SU-DHL-6 (cell line): ENCODE results near the gene PLSCR4.

Source experiments
- H2AFZ ChIP-seq: fragments of 200-600 bp; sonication (generic); 2 replicates; pipeline ENCODE4 v1.6.1; 2014; ENCODE audit warnings: low read depth, mild to moderate bottlenecking, moderate library complexity, mixed read lengths, antibody characterized with exemption, low read length; ENCODE audit not compliant: severe bottlenecking
- H3F3A ChIP-seq: fragments of 200-600 bp; shearing (Covaris generic); 2 replicates; pipeline ENCODE4 v1.6.0; 2016; ENCODE audit warnings: antibody characterized with exemption, mild to moderate bottlenecking; ENCODE audit not compliant: insufficient read depth
- H3K27ac ChIP-seq: fragments of 200-600 bp; sonication (generic); 2 replicates; pipeline ENCODE4 v1.5.1; 2016; ENCODE audit warnings: low read depth, mild to moderate bottlenecking, low read length, moderate library complexity, mixed read lengths
- H3K27me3 ChIP-seq: fragments of 200-600 bp; sonication (generic), shearing (Covaris generic); 2 replicates; pipeline ENCODE4 v1.6.0; 2014; ENCODE audit warnings: mild to moderate bottlenecking, low read length
- H3K36me3 ChIP-seq: fragments of 200-600 bp; sonication (generic); 2 replicates; pipeline ENCODE4 v1.6.1; 2014; ENCODE audit warnings: mild to moderate bottlenecking, low read length, mixed read lengths
- H3K4me2 ChIP-seq: fragments of 300-600, 200-600 bp; shearing (Covaris generic), sonication (generic); 2 replicates; pipeline ENCODE4 v1.6.0; 2014; ENCODE audit warnings: low read length, low read depth, mild to moderate bottlenecking; ENCODE audit not compliant: poor library complexity, severe bottlenecking
- H3K4me3 ChIP-seq: fragments of 200-600 bp; sonication (generic); 2 replicates; pipeline ENCODE4 v1.5.1; 2014; ENCODE audit warnings: antibody characterized with exemption, low read length, mild to moderate bottlenecking, mixed read lengths; ENCODE audit not compliant: insufficient read depth, poor library complexity, severe bottlenecking
- H3K79me2 ChIP-seq: fragments of 200-600 bp; sonication (generic); 2 replicates; pipeline ENCODE4 v1.6.1; 2014; ENCODE audit warnings: mild to moderate bottlenecking, low read length, moderate library complexity; ENCODE audit not compliant: insufficient read depth
- H3K9ac ChIP-seq: fragments of 200-600 bp; sonication (generic); 2 replicates; pipeline ENCODE4 v1.7.0; 2014; ENCODE audit warnings: mild to moderate bottlenecking, low read length
- H3K9me2 ChIP-seq: fragments of 200-600 bp; sonication (generic); replicated peaks from 2 replicates; pipeline ENCODE4 v1.6.1; 2014; ENCODE audit warnings: low read length; ENCODE audit not compliant: insufficient read depth
- H3K9me3 ChIP-seq: fragments of 200-600 bp; sonication (generic); 2 replicates; pipeline ENCODE4 v1.6.1; 2014; ENCODE audit warnings: low read length, mixed read lengths; ENCODE audit not compliant: insufficient read depth
- H4K20me1 ChIP-seq: fragments of 200-600 bp; sonication (generic); 2 replicates; pipeline ENCODE4 v1.6.1; 2014; ENCODE audit warnings: low read depth, mild to moderate bottlenecking, antibody characterized with exemption, low read length, moderate library complexity, mixed read lengths
- EZH2phosphoT487 ChIP-seq: fragments of 200-600 bp; sonication (generic), shearing (Covaris generic); conservative IDR thresholded peaks from 2 replicates; pipeline ENCODE4 v1.6.1; 2018; ENCODE audit warnings: mild to moderate bottlenecking, antibody characterized with exemption, low read length, moderate library complexity, mixed read lengths
- TF ChIP-seq, protein P1 (sequence below): fragments of 200-600 bp; sonication (generic); IDR thresholded peaks from one replicate; pipeline ENCODE4 v1.5.1; 2017; ENCODE audit warnings: antibody characterized with exemption, mild to moderate bottlenecking, low read length, moderate library complexity; ENCODE audit not compliant: insufficient read depth, poor library complexity, severe bottlenecking

The PLSCR4 gene

DNA sequence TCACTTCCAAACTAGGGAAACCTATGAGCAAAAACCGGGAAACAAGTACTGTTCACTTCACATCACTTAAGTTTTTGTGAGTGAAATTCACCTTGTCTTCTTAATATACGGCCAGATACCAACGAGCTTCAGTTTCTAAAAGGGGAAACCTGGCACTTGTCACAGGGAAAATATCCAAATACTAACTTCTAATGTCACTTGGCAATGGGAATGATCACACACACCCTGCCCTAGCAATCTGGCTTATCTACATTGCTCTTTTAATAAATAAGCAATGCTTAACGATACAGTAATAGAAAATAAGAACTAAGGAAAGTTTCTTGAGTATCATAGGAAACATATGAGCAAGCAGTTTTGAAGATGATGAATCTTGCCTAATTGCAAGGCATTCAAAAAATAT lies 55.3 kb downstream of the PLSCR4 start:
- TF ChIP-seq, protein P1, sequence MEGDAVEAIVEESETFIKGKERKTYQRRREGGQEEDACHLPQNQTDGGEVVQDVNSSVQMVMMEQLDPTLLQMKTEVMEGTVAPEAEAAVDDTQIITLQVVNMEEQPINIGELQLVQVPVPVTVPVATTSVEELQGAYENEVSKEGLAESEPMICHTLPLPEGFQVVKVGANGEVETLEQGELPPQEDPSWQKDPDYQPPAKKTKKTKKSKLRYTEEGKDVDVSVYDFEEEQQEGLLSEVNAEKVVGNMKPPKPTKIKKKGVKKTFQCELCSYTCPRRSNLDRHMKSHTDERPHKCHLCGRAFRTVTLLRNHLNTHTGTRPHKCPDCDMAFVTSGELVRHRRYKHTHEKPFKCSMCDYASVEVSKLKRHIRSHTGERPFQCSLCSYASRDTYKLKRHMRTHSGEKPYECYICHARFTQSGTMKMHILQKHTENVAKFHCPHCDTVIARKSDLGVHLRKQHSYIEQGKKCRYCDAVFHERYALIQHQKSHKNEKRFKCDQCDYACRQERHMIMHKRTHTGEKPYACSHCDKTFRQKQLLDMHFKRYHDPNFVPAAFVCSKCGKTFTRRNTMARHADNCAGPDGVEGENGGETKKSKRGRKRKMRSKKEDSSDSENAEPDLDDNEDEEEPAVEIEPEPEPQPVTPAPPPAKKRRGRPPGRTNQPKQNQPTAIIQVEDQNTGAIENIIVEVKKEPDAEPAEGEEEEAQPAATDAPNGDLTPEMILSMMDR, result no peak
- no peak for TF ChIP-seq EZH2phosphoT487
- H3K9ac ChIP-seq, result no peak overlapping the region
- no peak overlapping the region for H2AFZ ChIP-seq
- no peaks in the 10 kb centered on the region for H3K36me3 ChIP-seq
- no peaks in the 10 kb centered on the region for H3K9me3 ChIP-seq
- H3K27ac ChIP-seq, result no peak overlapping the region
- no peak overlapping the region for H3K4me3 ChIP-seq
- no peak overlapping the region for H3K4me2 ChIP-seq
- H3K27me3 ChIP-seq, result no peaks in the 10 kb centered on the region
- no peaks in the 10 kb centered on the region for H3K9me2 ChIP-seq
- no peaks in the 10 kb centered on the region for H3F3A ChIP-seq
- H3K79me2 ChIP-seq, result no peaks in the 10 kb centered on the region
- H4K20me1 ChIP-seq, result no peaks in the 10 kb centered on the region

DNA sequence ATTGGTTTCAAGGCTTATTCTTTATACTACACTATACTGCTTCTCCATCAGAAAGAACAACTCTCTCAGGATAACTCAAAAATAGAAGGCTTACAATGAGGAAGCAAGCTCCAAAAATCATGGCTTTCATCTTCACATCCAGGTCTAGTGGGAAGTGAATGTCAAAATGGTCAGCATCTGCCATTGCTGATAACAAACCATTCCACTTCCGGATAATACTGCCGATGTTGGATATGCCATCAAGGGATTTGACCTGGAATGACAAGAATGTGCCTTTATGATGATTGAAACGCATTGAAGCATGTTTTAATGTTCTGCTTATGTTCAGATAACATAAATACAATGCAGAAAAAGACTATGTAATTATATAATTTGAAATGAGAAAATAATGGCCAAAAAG lies 55.9 kb downstream of the PLSCR4 start:
- TF ChIP-seq, protein P1, result no peak
- TF ChIP-seq EZH2phosphoT487, result no peak
- Histone ChIP-seq H3K9me2 (no peaks in the 10 kb centered on the region), H3K9ac (no peak overlapping the region), H3K79me2 (no peaks in the 10 kb centered on the region), H3K27ac (no peak overlapping the region), H3F3A (no peaks in the 10 kb centered on the region), H3K4me2 (no peak overlapping the region), H4K20me1 (no peaks in the 10 kb centered on the region), H3K36me3 (no peaks in the 10 kb centered on the region), H3K9me3 (no peaks in the 10 kb centered on the region), H2AFZ (no peak overlapping the region), H3K27me3 (no peaks in the 10 kb centered on the region), H3K4me3 (no peak overlapping the region)

DNA sequence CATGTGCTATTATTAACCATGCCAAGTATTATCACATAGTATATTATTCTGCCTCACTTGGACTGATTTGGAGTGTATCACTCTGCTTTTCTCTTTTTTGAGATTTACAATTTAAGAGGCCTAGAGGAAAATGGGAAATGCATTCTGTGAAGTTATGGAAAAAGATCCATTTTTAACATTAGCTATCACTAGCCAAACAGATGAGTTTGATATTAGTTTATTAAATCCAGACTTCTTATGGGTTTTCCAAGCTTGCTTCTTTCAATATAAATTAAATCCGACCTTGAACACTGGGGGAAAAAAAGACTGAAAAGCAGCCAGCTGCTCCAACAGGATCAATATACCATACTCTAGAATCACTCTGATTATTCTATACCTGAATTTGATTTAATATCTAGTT lies 59.9 kb downstream of the PLSCR4 start:
- Histone ChIP-seq H3F3A (no peaks in the 10 kb centered on the region), H3K79me2 (no peaks in the 10 kb centered on the region), H3K36me3 (no peaks in the 10 kb centered on the region), H2AFZ (no peak overlapping the region), H3K9ac (no peak overlapping the region), H3K9me3 (no peaks in the 10 kb centered on the region), H3K4me2 (no peak overlapping the region), H3K9me2 (no peaks in the 10 kb centered on the region), H4K20me1 (no peaks in the 10 kb centered on the region), H3K27me3 (no peaks in the 10 kb centered on the region), H3K4me3 (no peak overlapping the region), H3K27ac (no peak overlapping the region)
- TF ChIP-seq EZH2phosphoT487, result no peak
- TF ChIP-seq, protein P1, result no peak
